ENCODE results near the gene ARVCF.

The ARVCF gene

DNA sequence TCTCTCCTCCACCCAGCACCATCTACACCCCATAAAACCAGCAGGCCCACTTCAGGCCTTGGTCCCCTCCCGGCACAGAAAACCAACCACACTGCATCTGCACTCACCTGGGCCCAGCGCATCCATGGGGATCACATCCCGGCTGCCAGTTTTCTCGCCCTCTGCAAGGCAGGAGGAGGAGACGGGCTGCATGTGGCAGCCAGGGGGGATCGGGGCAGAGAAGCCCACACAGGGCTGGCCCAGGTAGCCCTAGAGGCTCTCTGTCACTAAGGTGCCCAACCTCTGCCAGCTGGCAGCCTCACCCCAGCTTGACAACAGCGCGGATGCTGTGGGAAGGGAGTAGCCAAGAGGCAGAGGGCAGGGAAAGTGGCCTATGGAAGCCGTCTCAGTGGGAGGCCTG lies 44.4 kb downstream of the ARVCF start:
- Histone ChIP-seq H3K9me2 (replicated peaks; ENCODE audit: control insufficient read depth, low read length) (no peaks in the 10 kb centered on the region), H3K27ac (ENCODE audit: low read depth, low read length) (no peak overlapping the region), H4K20me1 (ENCODE audit: control insufficient read depth, insufficient read depth, low read depth, low read length) (no peaks in the 10 kb centered on the region), H3K27me3 (ENCODE audit: control insufficient read depth, low read length) (no peaks in the 10 kb centered on the region), H3K4me2 (ENCODE audit: low read length) (no peak overlapping the region), H3K4me1 (ENCODE audit: control insufficient read depth, low read length) (peaks cover 16% of the 10 kb centered on the region), H3K9me3 (ENCODE audit: control insufficient read depth, insufficient read depth, low read length) (no peaks in the 10 kb centered on the region), H3K4me3 (ENCODE audit: low read length) (no peak overlapping the region), H3K79me2 (ENCODE audit: control insufficient read depth, low read length) (no peaks in the 10 kb centered on the region), H3F3A (ENCODE audit: control insufficient read depth, insufficient read depth) (no peaks in the 10 kb centered on the region), H3K36me3 (ENCODE audit: control insufficient read depth, low read length) (peaks cover 11% of the 10 kb centered on the region; the same call in 1 of the 2 replicates)
- no peak for TF ChIP-seq EZH2phosphoT487 (IDR thresholded peaks at IDR 0.05; ENCODE audit: borderline replicate concordance, low read length)
- TF ChIP-seq CTCF (IDR thresholded peaks at IDR 0.05; ENCODE audit: low read depth, low read length, poor library complexity, severe bottlenecking) = no peak

GRCh38 chr22:19971276-19972124 lies 45.1 kb downstream of the ARVCF start:
- no peak overlapping the region for H3K4me3 ChIP-seq (ENCODE audit: low read length)
- peaks cover 17% of the 10 kb centered on the region; the same call in 1 of the 2 replicates for H3K36me3 ChIP-seq (ENCODE audit: control insufficient read depth, low read length)
- H3F3A ChIP-seq (ENCODE audit: control insufficient read depth, insufficient read depth) = no peaks in the 10 kb centered on the region
- no peaks in the 10 kb centered on the region for H3K27me3 ChIP-seq (ENCODE audit: control insufficient read depth, low read length)
- no peaks in the 10 kb centered on the region for H4K20me1 ChIP-seq (ENCODE audit: control insufficient read depth, insufficient read depth, low read depth, low read length)
- peaks cover 16% of the 10 kb centered on the region for H3K4me1 ChIP-seq (ENCODE audit: control insufficient read depth, low read length)
- H3K9me3 ChIP-seq (ENCODE audit: control insufficient read depth, insufficient read depth, low read length) = no peaks in the 10 kb centered on the region
- no peak overlapping the region for H3K27ac ChIP-seq (ENCODE audit: low read depth, low read length)
- H3K9me2 ChIP-seq (replicated peaks; ENCODE audit: control insufficient read depth, low read length) = no peaks in the 10 kb centered on the region
- no peak overlapping the region for H3K4me2 ChIP-seq (ENCODE audit: low read length)
- TF ChIP-seq CTCF (IDR thresholded peaks at IDR 0.05; ENCODE audit: low read depth, low read length, poor library complexity, severe bottlenecking) = no peak
- H3K79me2 ChIP-seq (ENCODE audit: control insufficient read depth, low read length) = no peaks in the 10 kb centered on the region

GRCh38 chr22:19970479-19971275 lies 45.9 kb downstream of the ARVCF start:
- H3K27ac ChIP-seq (ENCODE audit: low read depth, low read length) = no peak overlapping the region
- TF ChIP-seq CTCF (IDR thresholded peaks at IDR 0.05; ENCODE audit: low read depth, low read length, poor library complexity, severe bottlenecking) (peak; percentile 95), EZH2phosphoT487 (IDR thresholded peaks at IDR 0.05; ENCODE audit: borderline replicate concordance, low read length) (no peak)
- H3K9me3 ChIP-seq (ENCODE audit: control insufficient read depth, insufficient read depth, low read length) = no peaks in the 10 kb centered on the region
- H3K9me2 ChIP-seq (replicated peaks; ENCODE audit: control insufficient read depth, low read length) = no peaks in the 10 kb centered on the region
- H3K4me1 ChIP-seq (ENCODE audit: control insufficient read depth, low read length) = peaks cover 16% of the 10 kb centered on the region
- H3K79me2 ChIP-seq (ENCODE audit: control insufficient read depth, low read length) = no peaks in the 10 kb centered on the region
- H3F3A ChIP-seq (ENCODE audit: control insufficient read depth, insufficient read depth) = no peaks in the 10 kb centered on the region
- H3K4me3 ChIP-seq (ENCODE audit: low read length) = no peak overlapping the region
- H3K4me2 ChIP-seq (ENCODE audit: low read length) = no peak overlapping the region
- no peaks in the 10 kb centered on the region for H3K27me3 ChIP-seq (ENCODE audit: control insufficient read depth, low read length)
- peaks cover 17% of the 10 kb centered on the region; the same call in 1 of the 2 replicates for H3K36me3 ChIP-seq (ENCODE audit: control insufficient read depth, low read length)
- no peaks in the 10 kb centered on the region for H4K20me1 ChIP-seq (ENCODE audit: control insufficient read depth, insufficient read depth, low read depth, low read length)
